D341Med (cell line): Measurements from ENCODE around the gene MED12L.

Experiments
- DNase-seq: peaks from one replicate; pipeline ENCODE4 v3.0.0; 2012; ENCODE audit warnings: low spot score

Gene MED12L

DNA sequence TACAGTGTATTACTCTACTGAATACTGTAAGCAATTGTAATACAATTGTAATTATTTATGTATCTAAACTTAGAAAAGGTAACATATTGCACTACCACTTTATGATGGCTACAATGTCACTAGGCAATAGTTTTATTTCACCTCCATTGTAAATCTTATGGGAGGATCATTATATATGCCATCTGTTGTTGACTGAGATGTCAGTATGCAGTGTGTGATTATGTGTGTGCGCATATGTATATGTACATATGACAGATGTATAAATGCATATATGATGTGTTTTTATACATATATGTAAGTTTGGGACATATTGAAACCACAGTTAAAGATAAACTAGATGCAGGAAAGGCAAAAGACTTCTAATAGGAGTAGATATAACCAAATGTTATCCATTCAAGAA, 366.9 kb downstream of the MED12L start:
- DNase-seq, result no peak

DNA sequence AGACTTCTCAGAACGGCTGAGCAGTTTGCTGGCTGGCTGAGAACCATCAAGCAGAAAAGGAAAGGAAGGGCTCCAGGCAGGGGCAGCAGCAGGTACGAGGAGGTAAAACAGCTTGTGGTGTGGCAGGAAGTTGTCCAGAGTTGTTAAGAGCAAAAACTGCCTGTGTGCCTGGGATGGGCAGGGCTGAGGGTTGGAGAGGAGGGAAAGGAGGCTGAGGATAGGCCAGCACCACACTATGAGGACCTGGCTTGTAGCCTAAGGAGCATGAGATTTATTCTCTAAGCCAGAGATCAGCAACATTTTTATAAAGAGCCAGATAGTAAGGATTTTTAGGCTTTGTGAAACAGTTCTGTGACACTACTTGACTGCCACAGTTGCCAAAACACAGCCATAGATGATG, 367.4 kb downstream of the MED12L start:
- DNase-seq, result no peak

DNA sequence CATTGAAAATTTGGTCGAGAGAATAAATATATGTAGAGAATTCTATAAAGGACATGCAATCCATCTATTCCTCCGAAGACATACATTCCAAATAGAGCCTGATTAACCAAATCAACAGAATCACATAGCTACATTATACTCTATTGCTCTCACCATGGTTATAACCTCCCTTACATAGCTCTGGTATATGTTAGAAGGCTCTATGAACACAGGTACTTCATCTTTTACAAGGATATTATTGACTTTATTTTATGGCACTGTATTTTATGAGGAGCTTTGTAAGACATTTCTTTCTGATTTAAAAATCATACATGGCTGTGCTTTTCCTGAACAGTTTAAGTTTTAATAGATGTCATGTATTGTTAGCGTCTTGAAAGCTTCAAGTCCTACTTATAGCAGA, 370.6 kb downstream of the MED12L start:
- DNase-seq, result no peak

DNA sequence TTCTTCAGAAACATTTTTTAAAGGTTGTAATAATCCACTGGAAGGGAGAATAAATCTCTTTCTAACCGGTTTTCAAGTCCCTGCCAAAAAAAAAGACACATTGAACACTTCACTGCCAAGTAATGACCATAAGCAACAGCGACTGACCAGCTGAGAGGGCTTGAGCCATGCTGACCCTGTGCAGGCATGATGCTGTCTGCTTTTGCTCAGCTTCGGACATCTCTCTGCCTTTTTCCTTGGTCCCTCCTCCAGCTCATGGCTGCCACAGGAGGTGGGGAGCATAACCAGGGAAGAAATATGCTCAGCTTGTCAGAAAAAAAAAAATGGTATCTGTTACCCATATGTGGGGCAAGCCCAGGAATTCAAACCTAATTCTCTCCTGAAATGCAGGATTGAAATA, 373.9 kb downstream of the MED12L start:
- DNase-seq, result no peak

DNA sequence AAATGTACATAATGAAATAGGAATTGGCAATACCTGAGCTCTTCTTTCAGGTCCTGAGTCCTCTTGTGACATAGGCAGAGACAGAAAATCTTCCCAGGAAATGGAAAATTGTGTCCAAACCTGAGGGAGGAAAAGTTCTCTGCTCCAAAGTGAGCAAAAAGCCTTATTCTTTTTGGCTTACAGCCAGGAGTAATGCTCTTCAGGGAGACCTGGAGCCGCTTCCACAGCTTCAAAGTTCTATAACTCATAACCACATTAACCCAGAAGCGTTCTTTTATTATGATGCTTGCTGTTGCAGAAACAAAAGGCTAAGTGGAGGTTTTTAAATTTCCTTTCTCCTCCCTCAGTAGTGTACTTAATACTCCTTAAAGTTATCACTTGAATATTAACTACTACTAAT, 374.8 kb downstream of the MED12L start:
- DNase-seq, result no peak

DNA sequence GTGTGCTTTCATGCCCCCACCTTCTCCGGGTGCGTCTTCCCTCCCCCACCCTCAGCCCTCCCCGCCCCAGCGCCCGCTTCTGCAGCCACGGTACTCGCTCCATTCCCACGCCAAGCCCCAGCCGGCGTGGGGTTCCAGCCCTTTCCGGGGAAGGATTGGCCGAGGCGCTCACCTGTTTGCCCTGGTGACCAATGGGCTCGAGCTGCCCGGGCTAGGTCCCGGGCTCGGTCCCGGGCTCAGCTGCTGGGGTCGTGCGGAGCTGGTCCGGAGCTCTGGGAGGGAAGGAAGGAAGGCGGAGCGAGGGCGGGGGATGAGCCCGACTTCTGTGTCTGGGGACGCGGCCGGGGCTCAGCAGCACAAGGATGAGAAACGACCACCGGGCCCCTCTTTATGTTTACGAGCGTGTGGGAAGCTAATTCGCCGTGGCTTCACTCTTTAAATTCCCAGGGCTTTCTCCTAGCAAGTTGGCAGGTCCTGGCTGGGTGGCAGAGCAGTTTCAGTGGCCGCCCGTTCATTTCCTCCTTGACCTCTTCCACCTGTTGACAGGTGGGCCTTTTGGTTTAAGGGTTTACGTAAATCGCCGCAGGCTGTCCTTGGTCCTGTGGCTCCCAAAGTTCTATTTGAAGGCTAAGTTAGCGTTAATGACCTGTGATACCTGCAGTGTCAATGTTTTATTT, 375.4 kb downstream of the MED12L start, which contains the start of gene IGSF10:
Gene IGSF10 (minus strand): TSS at position 288 of the 677 bp plus-strand sequence. CDS start 2,352 bp downstream, outside the sequence.
- no peak for DNase-seq

DNA sequence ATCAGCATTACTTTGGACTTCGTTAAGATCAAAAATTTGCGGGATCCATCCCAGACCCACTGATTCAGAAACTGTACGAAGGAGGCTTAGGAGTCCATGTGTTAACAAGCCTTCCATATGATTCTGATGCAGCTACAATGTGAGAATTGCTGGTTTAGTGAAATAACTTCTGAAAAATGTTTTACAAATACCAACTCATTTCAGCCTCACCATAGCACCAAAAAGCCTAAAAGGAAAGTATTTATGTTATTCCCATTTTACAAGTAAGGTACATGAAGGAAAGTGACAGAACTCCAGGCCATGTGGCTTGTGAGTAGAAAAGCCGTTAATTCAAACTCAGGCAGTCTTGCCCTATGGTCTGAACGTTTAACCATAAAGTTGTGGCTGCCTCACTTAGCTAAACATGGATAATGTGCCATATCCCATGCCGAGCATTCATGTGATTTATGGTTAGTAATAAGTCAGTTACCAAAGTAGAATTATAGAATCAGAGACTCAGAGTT, 376.9 kb downstream of the MED12L start:
- no peak for DNase-seq

DNA sequence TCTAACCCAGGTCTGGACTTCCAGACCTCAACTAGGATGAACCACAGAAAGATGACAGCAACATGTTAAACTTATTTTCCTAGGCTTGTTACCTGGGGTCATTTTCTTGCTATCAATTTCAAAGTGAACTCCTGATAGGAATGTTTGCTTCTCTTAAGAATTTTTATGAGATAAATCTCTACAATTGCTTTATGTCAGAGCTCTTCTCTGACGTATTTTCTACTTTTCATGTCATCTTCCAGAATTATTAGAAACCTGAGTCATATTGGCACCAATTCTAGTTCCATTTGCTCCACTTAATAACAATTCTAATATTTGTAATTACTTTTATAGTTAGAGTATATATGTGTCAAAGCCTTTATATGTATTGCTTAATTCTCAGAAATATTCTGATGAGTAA, 377.5 kb downstream of the MED12L start:
- no peak for DNase-seq

DNA sequence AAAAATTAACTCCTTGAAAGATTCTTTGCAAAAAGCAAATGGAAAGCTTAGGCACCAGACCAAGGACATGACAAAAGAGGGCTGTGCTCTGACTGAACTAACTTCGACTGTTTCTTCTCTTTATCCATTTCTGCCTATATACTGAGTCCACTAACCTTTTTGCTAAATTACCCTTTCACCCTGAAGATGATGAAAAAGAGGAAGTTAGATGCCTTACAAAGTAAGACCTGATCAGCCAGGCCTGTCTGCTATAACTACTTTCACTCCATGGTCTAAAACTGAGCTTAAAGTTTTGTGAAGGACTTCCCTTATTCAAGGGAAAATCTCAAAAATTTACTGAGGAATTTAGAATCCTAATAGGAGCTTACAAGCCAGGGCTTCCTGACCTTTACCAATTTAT, 381.6 kb downstream of the MED12L start:
- DNase-seq, result no peak

DNA sequence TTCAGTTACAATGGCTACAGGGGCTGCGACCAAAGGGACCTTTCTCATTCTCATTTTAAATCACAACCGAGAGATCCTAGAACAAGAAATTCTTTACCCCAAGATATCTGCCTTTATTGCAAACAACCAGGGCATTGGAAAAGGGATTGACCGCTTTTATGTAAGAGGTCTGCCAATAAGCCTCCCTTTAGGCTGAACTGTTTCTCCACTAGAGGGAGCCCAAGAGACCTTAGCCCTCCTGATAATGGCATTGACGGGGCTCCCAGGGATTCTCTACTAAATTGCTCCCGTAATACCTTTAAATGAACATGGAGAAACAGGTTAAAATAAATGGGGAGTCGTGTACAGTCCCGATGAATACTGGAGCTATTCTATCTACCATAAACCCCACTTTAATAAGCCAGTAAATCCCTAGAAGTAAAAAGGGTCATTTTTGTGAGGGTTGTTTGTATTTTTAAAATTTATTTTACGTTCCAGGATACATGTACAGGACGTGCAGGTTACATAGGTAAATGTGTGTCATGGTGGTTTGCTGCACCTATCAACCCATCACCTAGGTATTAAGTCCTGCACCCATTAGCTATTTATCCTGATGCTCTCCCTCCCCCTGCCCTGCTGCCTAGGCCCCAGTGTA, 382.9 kb downstream of the MED12L start:
- peak; percentile 73 for DNase-seq

DNA sequence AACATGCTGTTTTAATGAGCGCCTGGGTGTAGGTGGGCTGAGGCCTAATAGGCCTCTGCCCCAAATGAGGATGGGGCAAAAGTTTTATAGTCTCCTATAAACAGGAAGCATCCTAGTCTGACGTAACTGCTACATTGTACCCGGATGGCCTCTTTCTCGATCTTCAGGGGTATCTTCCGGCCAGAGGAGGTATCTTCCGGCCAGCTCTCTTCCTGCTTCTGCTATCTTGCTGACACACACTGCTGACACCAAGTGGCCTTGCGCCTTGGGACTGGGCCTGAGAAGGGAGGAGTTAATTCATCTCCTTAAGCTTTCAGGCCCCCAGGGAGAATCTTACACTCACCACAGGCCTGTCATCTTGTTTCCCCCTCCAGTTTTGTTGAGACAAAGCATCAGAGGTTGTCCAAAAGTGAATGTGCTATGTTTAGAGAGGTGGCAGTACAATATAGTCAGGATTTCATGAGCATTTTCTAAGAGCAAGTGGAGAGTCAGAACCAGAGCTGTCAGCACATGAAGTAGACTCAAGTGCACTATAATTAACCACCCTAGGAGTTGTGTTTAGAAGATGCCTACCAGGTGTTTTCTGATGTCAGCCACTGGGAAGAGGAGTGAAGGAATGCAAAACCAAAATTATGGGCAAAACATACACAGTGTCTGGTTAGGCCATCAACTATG, 391.0 kb downstream of the MED12L start:
- DNase-seq, result no peak

DNA sequence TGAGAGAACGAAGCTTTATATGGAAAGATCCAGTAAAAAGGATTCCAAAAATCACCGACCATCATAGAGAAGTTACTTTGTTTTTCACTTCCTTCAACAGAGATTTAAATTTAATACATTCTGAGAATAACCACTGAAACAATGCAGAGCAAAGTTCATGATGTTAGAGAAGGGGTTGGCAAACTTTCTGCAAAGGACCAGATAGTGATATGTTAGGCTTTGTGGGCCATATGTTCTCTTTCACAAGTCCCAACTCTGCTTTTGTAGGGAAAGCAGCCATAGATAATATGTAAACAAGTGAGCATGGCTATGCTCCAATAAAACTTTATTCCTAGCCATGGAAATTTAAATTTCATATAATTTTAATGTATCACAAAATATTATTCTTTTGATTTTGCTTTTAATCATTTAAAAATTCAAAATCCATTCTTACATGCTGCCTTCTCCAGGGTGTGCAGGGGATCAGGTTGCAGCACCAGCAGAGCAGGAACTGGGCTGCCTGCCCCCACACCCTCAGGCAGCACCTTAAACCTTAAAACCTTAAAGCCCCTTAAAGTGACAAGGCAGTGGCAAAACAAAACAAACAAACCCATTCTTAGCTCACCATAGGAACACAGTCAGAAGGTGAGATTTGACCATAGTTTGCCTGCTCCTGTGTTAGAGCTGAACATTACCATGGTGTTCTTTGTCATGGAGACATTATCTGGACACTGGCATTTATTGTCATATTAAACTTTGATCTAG, 392.3 kb downstream of the MED12L start:
- DNase-seq, result no peak

DNA sequence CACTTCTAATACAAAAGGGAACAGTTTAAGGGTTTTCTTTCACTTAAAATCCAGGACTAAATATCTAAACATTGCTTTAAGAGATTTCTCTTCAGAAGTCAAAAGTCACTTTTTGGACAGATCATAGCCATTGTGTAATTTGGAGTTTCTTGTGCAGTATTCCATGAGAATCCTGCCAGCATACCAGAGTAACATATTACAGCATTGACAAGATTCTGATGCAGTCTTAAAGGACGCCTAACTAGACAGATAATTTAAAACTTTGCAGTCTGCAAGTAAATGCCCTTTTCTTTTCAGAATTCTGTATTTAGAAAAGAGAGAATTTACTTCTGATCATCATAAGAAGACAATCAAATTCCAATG, 392.9 kb downstream of the MED12L start:
- DNase-seq, result no peak

DNA sequence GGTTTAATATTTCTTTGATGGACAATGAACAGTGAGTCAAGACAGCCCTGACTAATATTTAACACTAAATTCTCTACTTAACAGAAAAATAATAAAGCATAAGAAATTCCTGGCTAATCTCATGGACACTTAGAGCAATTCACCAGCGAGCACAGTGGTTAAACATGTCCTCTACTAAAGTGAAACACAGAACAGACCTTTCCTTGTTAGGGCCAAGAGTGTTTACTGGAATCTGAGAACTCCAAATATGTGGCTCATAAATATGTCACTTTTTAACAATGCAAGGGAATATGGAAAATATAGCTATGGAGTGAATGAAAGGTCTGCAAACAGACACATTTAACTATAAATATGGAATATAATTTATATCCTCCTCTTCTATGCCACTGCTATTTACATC, 394.0 kb downstream of the MED12L start:
- no peak for DNase-seq

DNA sequence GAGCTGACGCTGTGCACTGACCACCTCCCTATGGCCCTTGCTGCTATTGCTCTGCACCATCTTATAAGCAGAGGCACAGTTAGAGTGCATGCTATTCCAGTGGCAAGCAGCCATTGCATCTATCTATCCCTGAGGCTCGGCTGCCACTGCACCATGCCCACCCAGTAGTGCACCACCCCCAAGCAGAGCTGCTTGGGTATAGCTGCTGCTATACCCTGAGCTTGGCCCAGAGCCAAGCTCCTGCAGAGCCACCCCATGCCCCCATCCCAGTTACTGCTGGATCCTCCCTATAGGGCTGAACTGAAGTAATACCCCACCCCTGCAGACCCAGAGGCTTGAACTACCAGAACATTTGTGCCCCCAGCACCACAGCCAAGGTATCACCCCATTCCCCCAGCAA, 395.0 kb downstream of the MED12L start:
- no peak for DNase-seq

DNA sequence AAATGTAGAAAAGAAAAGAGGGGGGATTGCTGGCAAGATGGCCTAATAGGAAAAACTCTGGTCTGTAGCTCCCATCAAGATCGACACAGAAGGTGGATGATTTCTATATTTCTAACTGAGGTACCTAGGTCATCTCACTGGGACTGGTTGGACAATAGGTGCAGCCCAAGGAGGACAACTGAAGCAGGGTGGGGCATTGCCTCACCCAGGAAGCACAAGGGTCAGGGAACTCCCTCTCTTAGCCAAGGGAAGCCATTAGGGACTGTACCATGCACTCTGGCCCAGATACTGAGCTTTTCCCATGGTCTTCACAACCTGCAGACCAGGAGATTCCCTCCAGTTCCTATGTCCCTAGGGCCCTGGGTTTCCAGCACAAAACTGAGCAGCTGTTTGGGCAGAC, 398.0 kb downstream of the MED12L start:
- DNase-seq, result no peak

DNA sequence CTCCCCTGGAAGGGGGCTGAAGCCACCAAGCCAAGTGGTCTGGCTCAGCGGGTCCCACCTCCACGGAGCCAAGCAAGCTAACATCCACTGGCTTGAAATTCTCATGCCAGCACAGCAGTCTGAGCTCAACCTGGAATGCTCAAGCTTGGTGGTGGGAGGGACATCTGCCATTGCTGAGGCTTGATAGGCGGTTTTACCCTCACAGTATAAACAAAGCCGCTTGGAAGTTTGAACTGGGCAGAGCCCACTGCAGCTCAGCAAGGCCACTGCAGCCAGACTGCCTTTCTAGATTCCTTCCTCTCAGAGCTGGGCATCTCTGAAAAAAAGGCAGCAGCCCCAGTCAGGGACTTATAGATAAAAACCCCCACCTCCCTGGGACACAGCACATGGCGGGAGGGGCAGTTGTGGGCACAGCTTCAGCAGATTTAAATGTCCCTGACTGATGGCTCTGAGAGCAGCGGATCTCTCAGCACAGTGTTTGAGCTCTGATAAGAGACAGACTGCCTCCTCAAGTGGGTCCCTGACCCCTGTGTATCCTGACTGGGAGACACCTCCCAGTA, 398.6 kb downstream of the MED12L start:
- no peak for DNase-seq
